Esophagus mucosa (tissue), 1 donor: ENCODE results near the gene POC1A. TPM values are rescaled to one million over a fixed set of nuclear protein-coding genes. Genes with fewer than 3 reads are reported as not detected.

ENCODE experiments used
- ATAC-seq: fragments of 200-7000 bp; cut with Tn5 transposase; one replicate; pipeline ENCODE4 v1.9.1; 2020
- total RNA-seq: library from RNA; stranded (reverse); gene quantifications from one replicate; pipeline ENCODE4 v1.2.4, GENCODE V29; 2023
- donor health status: DM: yes; HTN: yes; CAD: no.

The POC1A gene
- total RNA-seq: 8.4 TPM

DNA sequence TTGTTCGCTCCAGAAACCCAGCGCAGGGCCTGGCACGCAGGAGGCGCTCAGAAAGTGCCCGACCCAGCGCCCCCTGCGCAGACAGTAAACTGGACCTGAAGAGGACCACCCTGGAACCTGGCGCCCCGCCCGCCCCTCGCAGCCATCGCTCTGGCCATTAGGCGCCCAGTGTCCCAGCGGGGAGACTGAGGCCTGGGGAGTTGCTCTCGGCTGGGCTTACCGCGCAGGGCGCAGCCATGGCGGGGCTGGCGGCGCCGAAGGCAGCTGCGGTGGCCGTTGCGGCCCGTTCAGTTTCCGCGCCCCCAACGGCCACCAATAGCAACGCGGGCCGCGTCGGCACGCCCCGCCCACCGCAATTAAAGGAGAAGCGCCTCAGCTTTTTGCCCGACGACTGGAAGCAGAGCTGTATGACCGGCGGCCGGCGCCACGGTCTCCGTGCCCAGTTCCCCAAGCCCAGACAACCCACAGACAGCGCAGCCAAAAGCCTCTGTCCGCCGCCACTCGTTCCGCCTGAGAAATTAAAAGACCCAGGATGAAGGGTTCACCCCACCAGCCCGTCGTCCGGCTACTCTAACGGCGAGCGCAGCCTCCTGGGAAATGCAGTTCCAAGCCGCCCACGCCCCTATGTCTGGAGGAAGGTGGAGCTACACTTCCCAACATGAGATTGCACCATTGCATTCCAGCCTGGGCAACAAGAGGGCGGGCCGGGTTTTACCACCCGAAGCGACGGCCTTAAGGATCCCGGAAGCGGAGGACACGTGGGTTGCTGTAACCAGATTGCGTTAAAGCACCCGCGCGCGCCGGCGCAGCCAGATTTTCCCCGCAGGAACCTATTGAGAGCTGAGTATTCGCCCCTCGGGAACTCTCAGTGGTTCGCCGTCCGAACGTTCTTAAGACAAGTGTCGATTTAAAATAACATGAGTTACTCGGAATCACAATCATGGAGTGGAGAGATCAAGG, at the start of gene POC1A:
POC1A (minus strand) TSS at position 289 of the 960 bp plus-strand sequence; CDS start at position 238, 51 bp downstream.
- ATAC-seq: peak; percentile 98

- no peak for ATAC-seq
Observed at GRCh38 chr3:52203701-52204100, 49.5 kb upstream of the POC1A start.

GRCh38 chr3:52202384-52203077, 48.3 kb upstream of the POC1A start:
- no peak for ATAC-seq

GRCh38 chr3:52200981-52201679, 46.9 kb upstream of the POC1A start:
- ATAC-seq: no peak

DNA sequence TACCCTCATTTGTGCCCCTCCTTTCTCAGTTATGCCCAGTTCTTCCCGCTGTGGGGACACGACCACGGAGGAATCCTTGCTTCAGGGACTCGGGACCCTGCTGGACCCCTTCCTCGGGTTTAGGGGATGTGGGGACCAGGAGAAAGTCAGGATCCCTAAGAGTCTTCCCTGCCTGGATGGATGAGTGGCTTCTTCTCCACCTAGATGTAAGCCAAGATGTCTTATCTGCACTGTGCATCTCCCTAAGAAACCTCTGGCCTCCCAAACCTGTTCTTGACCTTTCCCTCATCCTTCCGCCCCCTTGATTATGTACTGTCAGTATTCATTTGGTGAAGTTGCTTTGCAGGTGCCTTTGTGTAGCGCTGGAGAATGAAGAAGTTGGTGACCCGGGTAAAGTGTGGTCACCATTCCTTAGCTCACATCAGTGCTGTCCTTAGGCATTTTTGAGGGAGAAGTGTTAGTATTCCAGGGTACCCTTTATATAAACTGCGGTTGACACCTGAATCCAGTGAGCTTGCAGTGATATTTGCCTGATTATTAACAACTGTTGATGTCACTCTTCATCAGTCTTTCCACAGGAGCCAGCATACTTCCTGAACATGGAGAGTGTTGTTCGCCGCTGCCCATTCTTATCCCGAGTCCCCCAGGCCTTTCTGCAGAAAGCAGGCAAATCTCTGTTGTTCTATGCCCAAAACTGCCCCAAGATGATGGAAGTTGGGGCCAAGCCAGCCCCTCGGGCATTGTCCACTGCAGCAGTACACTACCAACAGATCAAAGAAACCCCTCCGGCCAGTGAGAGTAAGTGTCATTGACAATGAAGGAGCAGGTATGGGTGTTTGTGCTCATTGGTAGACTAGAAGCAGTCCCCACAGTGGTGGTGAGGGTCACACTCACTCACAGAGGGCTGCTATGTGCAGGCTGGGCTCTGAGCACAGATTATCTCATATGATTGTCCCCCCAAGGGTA, 44.7 kb upstream of the POC1A start:
- peak; percentile 2 for ATAC-seq

GRCh38 chr3:52197842-52198625, 43.8 kb upstream of the POC1A start, which contains the start of gene ALAS1:
Gene ALAS1 (plus strand): TSS chr3:52198160. CDS start chr3:52199242, 1,082 bp downstream.
- ATAC-seq: peak; percentile 80

DNA sequence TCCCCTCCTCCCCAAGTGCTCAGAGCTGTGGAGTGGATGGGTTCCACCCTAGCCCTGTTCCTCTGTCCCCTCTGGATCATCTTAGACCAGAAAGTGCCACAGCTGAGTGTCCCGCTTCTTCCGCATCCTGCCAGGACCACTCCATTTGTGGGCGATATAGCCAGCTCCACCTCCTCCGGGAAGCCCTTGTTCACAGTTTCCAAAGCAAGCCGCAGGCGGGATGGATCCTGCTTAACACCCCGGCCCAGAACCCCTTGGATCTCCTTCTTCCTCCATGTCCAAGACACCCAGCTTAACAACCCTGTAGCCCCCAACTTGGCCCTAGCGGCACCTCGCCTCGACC, 43.2 kb upstream of the POC1A start:
- ATAC-seq: no peak

DNA sequence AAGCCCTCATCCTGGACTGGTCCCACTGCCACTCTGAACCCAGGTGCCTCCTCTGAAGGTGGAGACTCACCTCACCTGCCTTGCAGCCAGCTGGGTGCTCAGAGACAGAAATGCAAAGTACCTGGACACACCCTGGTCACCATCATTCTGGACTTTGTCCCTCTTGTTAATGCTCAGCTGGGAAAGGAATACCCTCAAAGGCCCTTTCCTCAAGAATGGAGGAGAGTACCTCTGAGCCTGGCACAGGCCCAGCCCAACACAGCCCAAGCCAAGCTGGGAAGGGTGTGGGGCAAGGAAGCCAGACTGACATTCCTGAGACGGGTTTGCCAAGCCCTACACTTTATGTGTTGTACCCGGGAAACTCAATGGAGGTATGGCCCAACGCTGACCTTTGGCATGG, 42.8 kb upstream of the POC1A start:
- peak; percentile 27 for ATAC-seq

DNA sequence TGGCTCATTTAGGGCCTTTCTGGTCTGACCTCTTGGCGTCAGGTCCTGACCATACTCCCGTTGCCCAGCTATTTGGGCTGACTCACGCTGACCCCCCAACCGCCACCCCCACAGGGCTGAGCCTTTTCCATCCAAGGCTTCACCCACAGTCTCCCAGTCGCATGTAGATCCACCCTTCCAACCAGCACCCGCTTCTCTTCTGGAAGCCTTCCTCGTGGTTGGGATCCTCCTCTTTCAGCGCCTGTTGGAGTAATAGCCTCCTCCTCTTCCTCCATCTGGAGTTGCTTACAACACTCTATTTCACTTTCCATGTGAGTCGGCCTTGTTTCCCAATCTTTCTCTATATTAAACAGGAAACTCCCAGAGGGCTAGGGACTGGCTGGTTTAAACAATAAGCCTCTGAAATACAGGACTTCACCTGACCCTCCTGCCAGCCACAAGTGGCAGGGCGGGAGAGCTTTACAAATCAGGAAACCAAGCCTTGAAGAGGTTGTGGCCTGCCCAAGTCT, 41.7 kb upstream of the POC1A start:
- ATAC-seq: peak; percentile 31

GRCh38 chr3:52195291-52195597, 41.0 kb upstream of the POC1A start:
- no peak for ATAC-seq

GRCh38 chr3:52194485-52195290, 40.5 kb upstream of the POC1A start:
- no peak for ATAC-seq

GRCh38 chr3:52193065-52193464, 38.8 kb upstream of the POC1A start:
- no peak for ATAC-seq

DNA sequence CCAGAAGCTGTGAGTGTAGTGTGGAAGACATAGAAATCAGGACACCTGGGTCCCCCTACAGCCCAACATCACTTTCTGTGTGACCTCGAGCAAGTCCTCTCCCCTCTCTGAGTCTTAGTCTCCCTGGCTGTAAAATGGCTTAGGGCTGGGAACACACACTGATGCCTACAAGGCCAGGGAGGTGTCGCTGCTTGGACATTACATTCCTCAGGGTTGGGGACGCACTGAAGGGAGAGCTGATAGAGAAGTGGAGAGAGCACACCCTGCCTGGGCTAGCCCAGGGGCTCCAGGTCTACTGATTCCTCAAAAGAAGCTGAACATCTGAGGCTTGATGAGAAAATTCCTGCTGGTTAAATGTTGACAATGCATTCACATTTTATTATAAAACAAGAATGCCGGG, 37.4 kb upstream of the POC1A start:
- no peak for ATAC-seq

- peak; percentile 4 for ATAC-seq
Observed at GRCh38 chr3:52190294-52191074, 36.3 kb upstream of the POC1A start.

DNA sequence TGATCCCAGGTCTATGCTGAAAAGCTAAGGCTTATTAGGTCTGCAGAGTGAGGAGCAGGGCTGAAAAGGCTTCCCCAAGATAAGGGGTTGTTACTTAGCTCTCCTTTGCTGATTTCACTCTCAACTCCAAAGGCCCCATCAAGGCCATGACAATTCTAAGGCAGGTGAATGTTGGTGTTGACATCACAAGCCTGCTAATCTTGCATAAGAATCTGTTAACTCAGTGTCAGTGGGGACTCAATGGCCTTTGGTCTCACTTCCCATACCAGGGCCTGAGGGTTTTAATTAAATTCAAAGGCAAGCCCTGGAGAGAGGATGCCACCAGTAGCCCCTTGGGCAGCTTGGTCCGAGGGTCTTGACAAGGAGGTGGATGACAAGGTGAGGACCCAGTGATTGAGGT, 34.3 kb upstream of the POC1A start:
- no peak for ATAC-seq

DNA sequence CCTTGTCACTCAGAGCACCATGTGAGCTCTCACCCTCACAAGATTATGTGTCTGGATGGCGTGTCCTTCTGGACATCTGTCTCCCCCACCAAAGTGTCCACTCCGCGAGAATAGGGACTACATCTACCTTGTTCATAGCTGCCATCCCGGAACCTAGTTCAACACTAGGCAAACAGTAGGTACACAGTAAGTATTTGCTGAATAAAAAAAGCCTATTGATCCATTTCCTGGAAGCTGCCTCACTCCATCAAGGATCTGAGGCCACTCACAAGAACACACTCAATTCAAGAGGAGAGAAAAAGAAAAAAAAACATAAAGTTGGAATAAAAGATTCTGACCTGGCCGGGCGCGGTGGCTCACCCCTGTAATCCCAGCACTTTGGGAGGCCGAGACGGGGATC, 32.5 kb upstream of the POC1A start:
- ATAC-seq: no peak

DNA sequence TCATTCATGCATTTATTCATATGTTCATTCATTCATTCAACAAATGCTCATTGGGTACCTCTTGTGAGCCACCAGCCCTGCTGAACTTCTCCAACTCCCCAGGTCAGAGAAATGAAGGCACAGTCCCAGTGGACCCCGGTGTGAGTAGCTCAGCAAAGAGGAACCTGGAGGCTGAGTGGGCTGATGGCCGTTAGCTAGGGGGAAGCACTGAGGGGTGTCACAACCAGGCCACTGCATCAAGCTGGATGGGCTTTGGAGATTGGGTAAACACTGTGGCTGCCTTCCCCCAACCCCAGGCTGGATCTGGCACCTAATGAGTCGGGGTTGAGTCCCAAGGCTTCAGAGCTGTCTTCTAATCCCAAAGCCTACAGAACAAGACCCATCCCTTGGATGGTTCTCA, 31.6 kb upstream of the POC1A start:
- no peak for ATAC-seq

DNA sequence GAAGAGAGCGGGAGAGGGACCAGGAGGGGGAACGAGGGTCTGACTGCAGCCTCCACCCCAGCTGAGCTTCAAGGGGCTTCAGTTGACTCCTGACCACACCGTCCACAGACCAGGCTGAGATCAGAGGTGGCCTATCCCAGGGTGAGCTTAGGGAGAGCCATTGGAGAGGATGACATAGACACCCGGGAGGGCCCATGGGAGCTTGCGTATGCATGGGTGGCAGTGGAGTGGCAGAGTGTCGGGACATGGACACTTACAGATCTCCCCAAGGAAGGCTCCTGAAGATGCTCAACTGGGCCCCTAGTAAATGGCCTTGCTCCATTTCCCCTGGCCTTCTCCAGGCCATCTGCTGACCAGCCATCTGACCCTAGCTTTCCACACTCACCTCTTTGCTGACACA, 31.1 kb upstream of the POC1A start:
- no peak for ATAC-seq

GRCh38 chr3:52184690-52185089, 30.5 kb upstream of the POC1A start:
- ATAC-seq: no peak
